ENCODE results near the gene RPS6KA2.
A peak's percentile ranks its signal among the peaks of the same experiment; 100 is the strongest.

Gene RPS6KA2

DNA sequence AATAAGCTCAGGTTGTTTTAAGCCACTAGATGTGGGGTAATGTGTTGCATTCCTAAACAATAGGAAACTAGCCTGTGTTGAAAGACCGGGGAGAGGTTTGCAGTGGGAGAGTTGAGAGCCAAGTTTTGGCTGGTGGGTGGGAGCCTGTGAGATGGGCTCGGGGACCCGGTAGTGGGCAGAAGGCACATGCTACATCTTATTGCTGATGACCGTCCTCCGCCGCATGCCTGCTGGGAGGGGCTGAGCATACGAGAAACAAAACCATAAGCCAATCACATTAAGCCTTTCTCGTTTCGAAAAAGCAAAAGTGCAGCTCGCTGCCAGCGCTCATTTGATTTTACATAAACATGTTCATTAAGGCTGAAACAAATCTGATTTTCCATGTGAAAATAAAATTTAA lies 186.9 kb downstream of the RPS6KA2 start:
- Histone ChIP-seq H2AFZ (ENCODE audit: low read depth, low read length) (no peak overlapping the region), H3K27me3 (ENCODE audit: insufficient read depth, low read length, poor library complexity) (no peaks in the 10 kb centered on the region), H3K9ac (ENCODE audit: low read depth, low read length) (no peak overlapping the region), H3K4me2 (ENCODE audit: insufficient read depth, low read length) (no peak overlapping the region), H3K4me1 (ENCODE audit: insufficient read depth, low read length) (peaks cover 39% of the 10 kb centered on the region), H4K20me1 (ENCODE audit: insufficient read depth, low read length) (no peaks in the 10 kb centered on the region), H3K9me3 (ENCODE audit: insufficient read depth, low read length, severe bottlenecking) (no peaks in the 10 kb centered on the region), H3K4me3 (ENCODE audit: low read depth in 1 of 2, low read length in 2 of 2) (no peak overlapping the region), H3K36me3 (ENCODE audit: insufficient read depth, low read length) (no peaks in the 10 kb centered on the region), H3K27ac (ENCODE audit: low read length) (no peak overlapping the region), H3K79me2 (ENCODE audit: insufficient read depth, low read length) (no peaks in the 10 kb centered on the region)
- TF ChIP-seq EZH2 (IDR thresholded peaks at IDR 0.05; ENCODE audit: borderline replicate concordance, low read depth, low read length, severe bottlenecking): no peak
- TF ChIP-seq, protein P1, sequence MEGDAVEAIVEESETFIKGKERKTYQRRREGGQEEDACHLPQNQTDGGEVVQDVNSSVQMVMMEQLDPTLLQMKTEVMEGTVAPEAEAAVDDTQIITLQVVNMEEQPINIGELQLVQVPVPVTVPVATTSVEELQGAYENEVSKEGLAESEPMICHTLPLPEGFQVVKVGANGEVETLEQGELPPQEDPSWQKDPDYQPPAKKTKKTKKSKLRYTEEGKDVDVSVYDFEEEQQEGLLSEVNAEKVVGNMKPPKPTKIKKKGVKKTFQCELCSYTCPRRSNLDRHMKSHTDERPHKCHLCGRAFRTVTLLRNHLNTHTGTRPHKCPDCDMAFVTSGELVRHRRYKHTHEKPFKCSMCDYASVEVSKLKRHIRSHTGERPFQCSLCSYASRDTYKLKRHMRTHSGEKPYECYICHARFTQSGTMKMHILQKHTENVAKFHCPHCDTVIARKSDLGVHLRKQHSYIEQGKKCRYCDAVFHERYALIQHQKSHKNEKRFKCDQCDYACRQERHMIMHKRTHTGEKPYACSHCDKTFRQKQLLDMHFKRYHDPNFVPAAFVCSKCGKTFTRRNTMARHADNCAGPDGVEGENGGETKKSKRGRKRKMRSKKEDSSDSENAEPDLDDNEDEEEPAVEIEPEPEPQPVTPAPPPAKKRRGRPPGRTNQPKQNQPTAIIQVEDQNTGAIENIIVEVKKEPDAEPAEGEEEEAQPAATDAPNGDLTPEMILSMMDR (IDR thresholded peaks at IDR 0.05; ENCODE audit: borderline replicate concordance, extremely low read depth, low read length, poor library complexity, severe bottlenecking): no peak
- no peak for DNase-seq
- no peak for ATAC-seq (ENCODE audit: insufficient read depth, low read depth)

DNA sequence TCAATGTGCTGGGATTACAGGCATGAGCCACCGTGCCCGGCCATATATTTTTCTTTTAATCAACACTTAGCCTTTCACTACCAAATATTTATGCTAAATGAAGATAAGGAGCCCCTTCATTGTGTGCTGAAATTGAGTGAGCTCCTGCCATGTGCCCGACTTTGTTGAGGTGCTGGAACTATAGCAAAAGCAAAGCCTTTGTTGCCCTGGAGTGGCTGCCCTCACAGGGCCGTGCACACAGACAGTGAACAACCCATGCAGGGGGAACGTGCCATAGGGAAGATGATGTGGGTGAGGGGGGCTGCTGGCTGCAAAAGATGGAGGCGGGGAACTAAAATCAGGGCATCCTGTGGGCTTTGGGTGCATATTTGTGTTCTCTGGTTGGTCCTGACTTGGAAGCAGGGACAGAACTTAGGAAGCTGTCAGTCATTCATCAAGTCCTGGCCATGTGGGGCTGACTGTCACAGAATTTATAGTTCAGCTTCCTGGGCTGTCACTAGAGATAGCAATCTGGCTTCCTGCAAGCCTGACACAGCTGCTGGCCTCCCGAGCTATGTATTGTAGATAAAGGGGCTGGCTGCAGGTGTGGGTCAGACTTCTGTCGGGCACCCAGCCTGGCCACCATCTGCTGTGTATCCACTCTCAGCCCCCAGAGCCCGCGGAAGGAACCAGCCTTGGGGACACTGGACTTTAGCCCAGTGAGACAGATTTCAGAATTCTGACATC lies 187.5 kb downstream of the RPS6KA2 start:
- Histone ChIP-seq H2AFZ (ENCODE audit: low read depth, low read length) (no peak overlapping the region), H4K20me1 (ENCODE audit: insufficient read depth, low read length) (no peaks in the 10 kb centered on the region), H3K27ac (ENCODE audit: low read length) (no peak overlapping the region; the same call in 1 of the 2 replicates), H3K9me3 (ENCODE audit: insufficient read depth, low read length, severe bottlenecking) (no peaks in the 10 kb centered on the region), H3K4me1 (ENCODE audit: insufficient read depth, low read length) (peaks cover 39% of the 10 kb centered on the region), H3K27me3 (ENCODE audit: insufficient read depth, low read length, poor library complexity) (no peaks in the 10 kb centered on the region), H3K79me2 (ENCODE audit: insufficient read depth, low read length) (no peaks in the 10 kb centered on the region), H3K4me3 (ENCODE audit: low read depth in 1 of 2, low read length in 2 of 2) (no peak overlapping the region), H3K36me3 (ENCODE audit: insufficient read depth, low read length) (no peaks in the 10 kb centered on the region), H3K9ac (ENCODE audit: low read depth, low read length) (no peak overlapping the region), H3K4me2 (ENCODE audit: insufficient read depth, low read length) (no peak overlapping the region)
- TF ChIP-seq EZH2 (IDR thresholded peaks at IDR 0.05; ENCODE audit: borderline replicate concordance, low read depth, low read length, severe bottlenecking): no peak
- TF ChIP-seq, protein P1 (IDR thresholded peaks at IDR 0.05; ENCODE audit: borderline replicate concordance, extremely low read depth, low read length, poor library complexity, severe bottlenecking): no peak
- DNase-seq (peak; percentile 37), ATAC-seq (ENCODE audit: insufficient read depth, low read depth) (peak; percentile 47)

DNA sequence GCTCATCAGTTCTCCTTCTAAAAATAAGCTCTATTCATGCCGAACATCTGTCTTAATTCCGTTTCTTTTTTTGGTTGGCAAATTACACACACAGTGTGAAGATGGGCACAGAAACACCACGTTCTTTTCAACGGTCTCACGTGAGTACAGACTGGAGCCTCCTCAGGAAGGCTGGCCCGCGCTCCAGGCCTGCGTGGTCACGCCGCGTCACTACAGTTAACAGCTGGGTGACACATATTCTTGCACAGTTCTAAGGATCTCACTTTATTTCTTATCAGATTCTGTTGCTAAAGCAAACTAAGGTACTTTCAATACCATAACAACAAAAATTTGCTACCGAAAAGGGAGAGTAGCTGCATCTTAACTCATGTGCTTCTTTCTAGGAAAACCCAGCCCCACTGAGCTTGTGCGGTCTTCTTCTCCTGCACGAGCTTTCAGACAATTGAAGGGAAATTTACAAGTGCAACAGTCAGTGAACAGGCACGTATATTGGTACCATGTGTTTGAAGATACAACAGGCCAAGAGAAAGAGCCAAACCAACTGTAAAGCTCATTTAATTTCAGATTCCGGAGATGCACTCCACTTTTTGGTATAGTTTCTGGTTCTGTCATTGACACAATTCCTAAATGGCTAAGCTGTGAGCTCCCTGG lies 188.7 kb downstream of the RPS6KA2 start:
- H3K27ac ChIP-seq (ENCODE audit: low read length): peak overlapping the region; percentile 49; the same call in 1 of the 2 replicates
- H3K27me3 ChIP-seq (ENCODE audit: insufficient read depth, low read length, poor library complexity): no peaks in the 10 kb centered on the region
- no peaks in the 10 kb centered on the region for H3K36me3 ChIP-seq (ENCODE audit: insufficient read depth, low read length)
- H3K4me2 ChIP-seq (ENCODE audit: insufficient read depth, low read length): no peak overlapping the region
- DNase-seq (peak; percentile 62), ATAC-seq (ENCODE audit: insufficient read depth, low read depth) (peak; percentile 75)
- H4K20me1 ChIP-seq (ENCODE audit: insufficient read depth, low read length): no peaks in the 10 kb centered on the region
- H3K9me3 ChIP-seq (ENCODE audit: insufficient read depth, low read length, severe bottlenecking): no peaks in the 10 kb centered on the region
- H3K4me1 ChIP-seq (ENCODE audit: insufficient read depth, low read length): peaks cover 39% of the 10 kb centered on the region
- H3K4me3 ChIP-seq (ENCODE audit: low read depth in 1 of 2, low read length in 2 of 2): no peak overlapping the region
- H3K9ac ChIP-seq (ENCODE audit: low read depth, low read length): no peak overlapping the region
- H2AFZ ChIP-seq (ENCODE audit: low read depth, low read length): no peak overlapping the region
- H3K79me2 ChIP-seq (ENCODE audit: insufficient read depth, low read length): no peaks in the 10 kb centered on the region
- TF ChIP-seq, protein P1 (IDR thresholded peaks at IDR 0.05; ENCODE audit: borderline replicate concordance, extremely low read depth, low read length, poor library complexity, severe bottlenecking): no peak
- TF ChIP-seq EZH2 (IDR thresholded peaks at IDR 0.05; ENCODE audit: borderline replicate concordance, low read depth, low read length, severe bottlenecking): no peak
